ENCODE results near the gene CAVIN4.

Gene CAVIN4, protein sequence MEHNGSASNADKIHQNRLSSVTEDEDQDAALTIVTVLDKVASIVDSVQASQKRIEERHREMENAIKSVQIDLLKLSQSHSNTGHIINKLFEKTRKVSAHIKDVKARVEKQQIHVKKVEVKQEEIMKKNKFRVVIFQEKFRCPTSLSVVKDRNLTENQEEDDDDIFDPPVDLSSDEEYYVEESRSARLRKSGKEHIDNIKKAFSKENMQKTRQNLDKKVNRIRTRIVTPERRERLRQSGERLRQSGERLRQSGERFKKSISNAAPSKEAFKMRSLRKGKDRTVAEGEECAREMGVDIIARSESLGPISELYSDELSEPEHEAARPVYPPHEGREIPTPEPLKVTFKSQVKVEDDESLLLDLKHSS

DNA sequence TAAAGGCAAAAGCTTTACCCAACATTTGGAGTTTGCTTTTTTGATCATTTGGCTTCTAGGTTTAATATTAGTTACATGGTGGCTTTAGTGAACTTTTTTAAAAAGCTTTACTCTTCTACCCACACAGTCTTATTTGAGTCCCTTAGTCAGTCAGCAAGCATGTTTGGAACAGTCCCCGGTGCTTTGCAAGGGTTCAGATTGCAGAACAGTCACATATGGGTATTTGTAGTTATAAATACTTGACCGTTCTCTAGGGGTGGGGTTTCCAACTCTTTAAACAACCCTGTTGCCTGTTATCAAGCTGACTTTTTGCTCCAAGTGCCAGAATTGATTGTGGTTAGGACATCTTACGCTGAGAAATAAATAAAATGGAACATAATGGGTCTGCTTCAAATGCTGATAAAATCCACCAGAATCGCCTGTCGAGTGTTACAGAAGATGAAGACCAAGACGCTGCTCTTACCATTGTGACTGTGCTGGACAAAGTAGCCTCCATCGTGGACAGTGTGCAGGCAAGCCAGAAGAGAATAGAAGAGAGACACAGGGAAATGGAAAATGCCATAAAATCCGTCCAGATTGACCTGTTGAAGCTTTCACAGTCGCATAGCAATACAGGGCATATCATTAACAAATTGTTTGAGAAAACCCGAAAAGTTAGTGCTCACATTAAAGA, at the start of gene CAVIN4:
Gene CAVIN4, plus strand, starts transcription at position 304 of the 673 bp plus-strand sequence. Its CDS starts 65 bp downstream, at position 369.
- DNase-seq, result no peak

DNA sequence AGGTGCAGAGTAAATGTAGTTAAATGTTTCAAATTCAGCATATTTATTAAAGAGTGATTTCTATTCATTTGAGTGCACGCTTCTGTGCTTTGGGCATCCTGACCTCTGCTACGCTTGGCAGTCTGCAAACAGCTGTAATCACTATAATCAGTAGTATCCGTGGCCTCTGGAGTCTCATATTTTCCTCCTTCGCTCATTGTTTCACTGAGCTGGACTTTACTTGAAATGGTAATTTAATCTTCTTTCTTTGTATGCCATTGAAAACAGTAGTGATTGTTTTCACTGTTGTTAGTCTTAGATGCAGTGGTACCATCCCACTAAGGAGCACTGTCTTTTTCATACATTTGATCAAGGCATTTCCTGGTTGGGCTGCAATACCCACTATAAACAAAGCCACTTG, 43.5 kb upstream of the CAVIN4 start:
- DNase-seq, result no peak

DNA sequence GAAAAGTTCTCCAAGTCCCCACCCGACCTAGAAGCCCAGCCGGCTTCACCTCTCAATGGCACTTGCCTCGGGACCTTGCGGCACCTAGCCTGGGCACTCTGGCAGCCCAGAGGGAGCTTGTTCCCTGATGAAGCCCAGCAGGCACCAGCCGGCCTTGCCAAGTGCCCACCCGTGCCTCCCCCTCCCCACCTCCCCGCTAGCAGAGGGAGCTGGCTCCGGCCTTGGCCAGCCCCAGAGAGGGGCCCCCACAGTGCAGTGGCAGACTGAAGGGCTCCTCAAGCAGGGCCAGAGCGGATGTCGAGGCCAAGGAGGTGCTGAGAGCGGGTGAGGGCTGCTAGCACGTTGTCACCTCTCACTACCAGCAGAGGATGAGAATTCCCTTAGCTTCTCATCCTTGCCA, 37.6 kb upstream of the CAVIN4 start:
- no peak for DNase-seq

DNA sequence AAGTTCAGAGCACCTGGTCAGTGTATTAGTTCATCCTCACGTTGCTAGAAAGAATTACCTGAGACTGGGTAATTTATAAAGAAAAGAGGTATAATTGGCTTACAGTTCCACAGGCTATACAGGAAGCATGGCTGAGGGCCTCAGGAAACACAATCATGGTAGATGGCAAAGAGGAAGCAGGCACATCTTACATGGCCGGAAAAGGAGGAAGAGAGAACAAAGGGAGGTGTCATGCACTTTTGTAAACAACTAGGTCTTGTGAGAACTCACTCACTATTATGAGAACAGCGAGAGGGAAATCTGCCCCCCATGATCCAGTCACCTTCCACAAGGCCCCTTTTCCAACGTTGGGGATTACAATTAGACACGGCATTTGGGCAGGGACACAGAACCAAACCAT, 28.8 kb upstream of the CAVIN4 start:
- DNase-seq, result no peak

DNA sequence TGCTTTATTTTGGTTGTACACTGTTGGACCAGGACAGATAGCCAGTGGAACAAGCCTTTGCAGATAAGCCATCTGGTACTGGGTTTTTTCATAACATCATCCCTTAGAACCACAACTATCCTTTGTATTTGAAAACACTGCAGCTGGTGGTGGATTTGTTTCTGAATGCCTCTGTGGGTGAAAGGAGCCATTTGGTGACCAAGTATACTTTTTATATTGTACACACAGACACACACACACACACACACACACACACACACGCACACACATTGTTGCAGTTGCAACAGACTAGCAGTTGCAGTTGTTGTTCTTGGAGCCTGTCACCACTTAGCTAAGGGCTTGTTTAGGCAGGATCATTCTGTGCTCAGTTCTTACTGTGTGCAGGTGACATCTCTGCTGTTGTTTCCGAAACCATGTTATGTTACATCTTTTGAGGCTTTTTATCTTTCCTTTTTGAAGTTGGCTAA, 22.9 kb upstream of the CAVIN4 start:
- no peak for DNase-seq

DNA sequence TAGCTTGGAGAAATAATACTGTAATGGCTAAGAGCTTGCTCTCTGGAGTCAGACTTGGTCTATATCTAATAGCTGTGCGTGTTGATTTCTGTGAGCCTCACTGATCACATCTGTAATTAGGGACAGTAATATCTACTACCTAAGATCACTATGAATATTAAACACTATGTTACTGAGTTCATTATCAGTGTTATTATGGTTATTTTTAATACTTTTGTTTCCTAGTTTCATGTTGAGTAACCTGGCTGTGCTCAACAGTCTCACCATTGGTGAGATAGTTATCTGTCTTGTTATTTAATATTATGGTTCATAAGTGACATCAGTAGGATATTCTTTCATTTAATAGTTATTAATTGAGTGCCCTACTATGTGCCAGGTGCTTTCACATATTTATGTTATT, 22.4 kb upstream of the CAVIN4 start:
- no peak for DNase-seq

DNA sequence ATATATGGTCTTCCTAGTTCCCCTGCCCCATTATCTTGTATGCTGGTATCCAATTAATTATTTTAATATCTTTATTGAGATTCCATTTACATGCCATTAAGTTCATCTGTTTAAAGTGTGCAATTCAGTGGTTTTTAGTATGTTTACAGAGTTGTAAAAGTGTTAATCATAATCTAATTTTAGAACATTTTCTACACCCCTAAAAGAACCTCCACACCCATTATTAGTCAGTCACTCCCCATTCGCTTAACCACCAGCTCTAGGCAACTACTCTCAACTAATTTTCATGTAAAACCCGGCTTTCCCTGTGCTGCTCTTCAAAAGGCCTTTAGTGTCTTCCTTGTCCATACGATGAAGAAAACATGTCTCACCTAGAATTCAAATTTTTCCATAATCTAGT, 20.8 kb upstream of the CAVIN4 start:
- DNase-seq, result no peak

DNA sequence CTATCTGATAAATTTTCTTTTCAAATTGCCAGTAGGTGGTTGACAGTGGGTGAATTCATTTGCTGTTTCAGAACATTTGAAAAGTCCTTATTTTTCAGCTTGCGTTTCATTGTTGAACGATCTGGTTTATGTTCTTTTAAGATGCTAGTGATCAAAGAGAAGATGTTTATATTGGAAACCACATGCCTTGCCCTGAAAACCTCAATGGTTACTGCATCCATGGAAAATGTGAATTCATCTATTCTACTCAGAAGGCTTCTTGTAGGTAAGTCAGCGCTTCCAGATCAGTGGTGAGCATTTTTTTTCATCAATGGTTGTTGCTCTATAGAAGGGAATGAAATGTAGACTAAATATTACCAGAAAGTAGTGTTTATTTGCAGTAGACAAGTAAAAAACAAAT, 16.6 kb upstream of the CAVIN4 start:
- DNase-seq, result no peak

DNA sequence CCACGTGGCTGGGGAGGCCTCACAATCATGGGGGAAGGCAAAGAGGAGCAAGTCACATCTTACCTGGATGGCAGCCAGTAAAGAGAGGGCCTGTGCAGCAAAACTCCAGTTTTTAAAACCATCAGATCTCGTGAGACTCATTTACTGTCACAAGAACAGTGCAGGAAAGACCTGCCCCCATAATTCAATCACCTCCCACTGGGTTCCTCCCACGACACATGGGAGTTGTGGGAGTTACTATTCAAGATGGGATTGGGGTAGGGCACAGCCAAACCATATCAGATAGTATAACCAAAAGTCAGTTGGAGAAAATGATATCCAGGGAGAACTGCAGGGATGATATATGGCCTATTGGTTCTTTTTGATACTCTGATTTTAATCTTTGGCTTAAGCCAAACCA, 10.0 kb upstream of the CAVIN4 start:
- DNase-seq, result no peak

DNA sequence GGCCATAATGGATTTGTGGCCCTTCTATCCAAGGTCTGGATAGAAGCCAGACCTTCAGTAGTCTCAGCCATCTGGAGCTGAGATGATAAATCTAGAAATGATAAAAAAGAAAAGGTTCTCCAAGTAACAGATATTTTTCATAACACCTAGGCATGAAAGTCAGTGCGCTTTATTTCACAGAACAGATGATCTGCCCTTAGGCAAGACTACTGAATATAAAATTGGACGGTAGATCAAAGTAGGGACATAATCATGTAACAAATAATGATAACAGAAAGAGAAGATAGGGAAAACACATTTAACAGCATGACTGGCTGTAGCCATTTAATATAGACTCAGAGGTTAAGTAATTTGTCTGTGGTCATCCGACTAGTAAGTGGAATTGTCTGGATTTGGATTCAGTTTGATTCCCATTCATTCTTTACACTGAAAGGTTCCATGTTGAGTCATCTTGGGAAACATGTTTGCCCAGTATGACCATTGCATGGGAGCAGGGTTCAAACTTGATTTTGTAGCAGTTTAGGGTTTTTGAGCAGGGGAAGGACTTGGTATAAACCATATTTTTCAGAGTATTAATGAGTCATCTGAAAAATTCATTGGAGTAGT, 4.1 kb upstream of the CAVIN4 start:
- no peak for DNase-seq

DNA sequence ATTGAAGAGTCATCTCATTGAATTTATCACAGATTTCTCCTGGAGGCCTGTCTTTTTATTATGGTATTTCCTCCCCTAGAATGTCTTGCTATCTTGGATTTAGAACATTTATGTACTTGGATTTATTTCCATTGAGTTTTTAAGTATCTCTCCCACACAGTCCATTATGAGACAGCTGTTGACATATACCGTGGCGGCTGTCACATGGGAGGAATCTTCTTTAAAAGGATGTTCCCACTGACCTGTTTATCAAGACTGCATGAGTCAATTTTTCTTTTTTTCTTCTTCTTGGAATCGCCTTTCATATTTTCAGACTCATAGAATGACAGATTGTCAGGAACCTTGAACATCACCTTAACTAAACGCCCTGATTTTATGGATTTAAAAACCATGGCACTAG, 2.9 kb upstream of the CAVIN4 start:
- DNase-seq, result no peak

DNA sequence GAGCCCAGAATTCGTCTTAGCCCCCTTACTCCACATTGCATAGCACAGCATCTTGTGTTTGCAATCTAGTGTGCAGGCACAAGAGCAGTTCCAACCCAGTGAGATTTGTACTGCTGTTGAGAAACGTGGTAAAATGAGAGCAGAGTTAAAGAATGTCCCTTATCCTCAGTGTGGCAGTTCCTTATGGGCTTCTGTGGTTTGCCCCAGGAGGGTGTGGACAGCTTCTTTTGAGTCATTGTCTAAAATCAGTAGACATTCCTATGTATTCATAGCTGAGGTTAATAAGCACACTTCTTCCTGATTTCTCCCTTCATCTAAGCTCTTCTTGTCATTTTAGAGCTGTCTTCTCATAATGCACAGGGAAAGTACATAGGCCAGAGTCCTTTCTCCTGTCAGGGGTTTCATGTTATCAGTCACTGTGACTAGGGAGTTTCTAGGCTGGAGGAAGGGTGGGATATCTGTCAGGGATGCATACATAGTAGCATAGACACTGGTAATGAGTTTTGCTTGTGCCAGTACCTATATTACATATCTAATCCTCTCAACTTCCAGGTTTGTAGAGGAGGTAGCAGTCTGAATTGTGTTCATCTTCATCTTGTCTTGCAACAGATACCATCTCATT, 2.0 kb upstream of the CAVIN4 start:
- no peak for DNase-seq

DNA sequence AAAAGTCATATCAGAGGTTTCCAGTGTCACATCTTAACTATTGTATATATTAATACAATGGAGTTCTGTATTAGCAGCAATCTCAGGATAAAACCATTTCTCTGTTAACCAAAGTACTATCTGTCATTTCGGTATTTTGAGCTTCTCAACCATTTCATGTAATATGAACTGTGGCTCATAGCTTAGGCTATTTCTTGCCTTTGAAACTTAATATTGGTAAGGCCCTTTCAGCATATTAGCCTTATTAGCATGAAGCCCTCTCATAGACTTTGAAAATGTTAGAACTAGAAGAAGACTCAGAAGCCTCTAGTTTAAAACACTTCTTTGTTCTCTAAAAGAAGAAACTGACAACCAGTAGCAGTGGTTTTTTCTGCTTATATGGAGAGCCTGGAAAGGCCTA, 731 bp downstream of the CAVIN4 start:
- DNase-seq, result no peak

DNA sequence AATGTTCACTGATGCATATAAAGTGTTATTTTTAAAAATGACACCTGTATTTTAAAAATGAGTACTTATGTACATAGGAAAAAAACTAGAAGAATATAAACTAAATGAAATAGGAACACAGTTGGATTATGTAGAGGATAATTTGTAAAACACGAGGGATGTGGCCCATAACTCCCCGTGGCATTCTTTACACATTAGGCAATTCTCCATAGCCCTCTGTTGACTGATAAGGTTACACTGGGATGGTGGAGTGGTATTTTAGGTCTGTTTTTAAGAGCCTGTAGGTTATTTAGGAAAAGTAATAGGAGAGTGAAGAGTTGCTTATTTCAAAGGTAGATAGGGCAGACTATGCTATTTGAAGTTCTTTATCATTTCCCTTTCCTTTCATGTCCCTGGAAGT, 1.8 kb downstream of the CAVIN4 start:
- DNase-seq, result no peak

DNA sequence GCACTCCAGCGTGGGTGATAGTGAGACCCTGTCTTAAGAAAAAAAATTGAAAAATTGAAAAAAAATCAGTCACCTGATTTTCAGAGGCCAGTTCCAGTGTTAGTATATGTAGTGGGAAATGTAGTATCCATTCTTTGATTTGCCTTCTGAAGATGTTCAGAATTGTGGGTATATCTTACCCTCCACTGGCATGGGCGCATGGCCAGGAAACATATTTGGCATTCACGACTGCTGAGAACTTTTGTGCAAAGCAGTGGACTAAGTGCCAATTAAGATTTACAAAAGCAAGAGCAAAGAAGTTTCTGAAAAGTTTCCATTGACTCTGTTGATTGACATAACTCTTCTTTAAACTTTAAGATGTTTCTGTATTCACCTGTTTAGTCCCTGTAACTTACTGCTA, 2.4 kb downstream of the CAVIN4 start:
- DNase-seq, result no peak

DNA sequence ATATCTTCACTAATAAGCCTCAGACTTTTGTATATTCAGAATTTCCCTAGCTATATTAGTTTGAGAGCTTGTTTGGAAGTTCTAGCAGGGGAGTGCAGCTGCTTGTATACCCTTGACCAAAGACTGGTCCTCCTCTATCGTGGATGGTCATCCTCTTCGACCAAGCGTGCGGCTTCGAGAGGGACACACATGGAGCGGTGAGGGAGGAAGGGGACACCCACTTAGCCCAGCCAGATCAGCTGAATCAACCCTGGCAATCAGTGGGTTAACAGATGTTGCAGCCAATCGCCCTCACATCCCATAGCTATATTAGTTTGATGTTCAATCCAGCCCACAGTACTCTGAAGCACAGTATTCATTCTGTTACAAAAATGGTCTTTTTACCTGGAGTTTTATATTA, 3.2 kb downstream of the CAVIN4 start:
- DNase-seq, result no peak

DNA sequence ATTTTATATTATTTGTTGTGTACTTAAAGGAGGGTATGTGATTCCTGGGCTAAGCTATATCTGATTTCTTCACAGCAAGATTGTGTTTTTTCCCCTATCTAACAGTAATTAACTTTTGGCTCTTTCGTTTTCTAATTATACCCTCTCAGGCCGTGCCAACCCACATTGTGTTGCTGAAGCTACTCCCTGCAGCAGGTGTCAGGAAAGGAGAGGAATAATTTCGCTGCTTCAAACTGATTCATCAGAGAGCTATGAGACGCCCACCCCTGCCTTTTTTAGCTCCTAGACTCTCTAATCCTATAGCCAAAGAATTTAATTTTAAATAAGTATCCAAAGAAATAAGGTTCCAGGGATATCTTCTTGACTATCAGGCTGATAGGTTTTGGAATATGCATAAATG, 3.8 kb downstream of the CAVIN4 start:
- DNase-seq, result no peak

DNA sequence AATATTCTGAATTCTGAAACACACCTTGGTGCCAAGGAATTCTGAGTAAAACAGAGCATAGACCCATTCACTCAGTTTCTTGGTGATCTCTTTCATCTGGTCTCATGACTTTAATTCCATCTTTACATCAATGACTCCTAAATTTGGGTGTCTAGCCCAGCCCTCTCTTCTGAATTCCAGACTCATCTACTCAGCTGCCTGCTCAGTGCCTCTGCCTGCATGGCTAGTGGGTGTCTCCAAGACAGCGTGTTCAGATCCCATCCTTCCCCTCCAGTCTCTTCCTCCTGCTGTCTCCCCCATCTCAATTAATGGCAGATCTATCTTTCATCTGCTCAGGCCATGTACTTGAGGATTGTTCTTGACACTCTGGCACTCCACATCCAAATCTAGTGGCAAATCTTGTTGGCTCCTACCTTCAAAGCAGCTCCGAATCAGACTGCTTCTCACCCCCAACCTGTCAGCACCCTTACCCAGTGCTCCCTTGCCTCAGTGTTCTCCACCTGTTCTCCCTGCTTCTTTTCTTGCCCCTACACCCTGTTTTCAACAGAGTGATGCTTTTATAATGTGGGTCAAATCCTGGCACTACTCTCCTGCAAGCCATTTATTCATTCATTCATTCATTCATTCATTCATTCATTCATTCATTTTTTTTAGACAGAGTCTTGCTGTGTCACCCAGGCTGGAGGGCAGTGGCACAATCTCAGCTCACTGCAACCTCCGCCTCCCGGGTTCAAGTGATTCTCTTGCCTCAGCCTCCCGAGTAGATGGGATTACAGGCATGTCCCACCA, 5.3 kb downstream of the CAVIN4 start:
- DNase-seq, result no peak

DNA sequence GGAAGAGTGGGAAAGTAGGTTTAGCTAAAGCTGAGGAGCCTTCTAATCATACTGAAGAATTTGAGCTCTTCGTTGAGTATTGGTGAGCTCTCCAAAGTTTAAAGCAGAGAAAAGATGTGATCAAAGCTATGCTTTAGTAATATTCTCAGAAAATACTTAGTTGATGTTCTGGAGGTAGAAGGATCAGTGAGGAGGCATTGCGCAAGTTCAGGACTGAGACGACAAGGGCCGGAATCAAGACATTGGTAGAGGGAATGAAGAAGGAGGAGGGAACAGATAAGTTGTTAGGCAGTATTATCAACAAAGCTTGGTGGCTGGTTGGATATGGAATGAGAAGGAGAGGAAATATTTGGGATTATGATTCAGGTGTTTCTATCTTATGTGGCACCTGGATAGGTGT, 7.1 kb downstream of the CAVIN4 start:
- DNase-seq, result no peak

DNA sequence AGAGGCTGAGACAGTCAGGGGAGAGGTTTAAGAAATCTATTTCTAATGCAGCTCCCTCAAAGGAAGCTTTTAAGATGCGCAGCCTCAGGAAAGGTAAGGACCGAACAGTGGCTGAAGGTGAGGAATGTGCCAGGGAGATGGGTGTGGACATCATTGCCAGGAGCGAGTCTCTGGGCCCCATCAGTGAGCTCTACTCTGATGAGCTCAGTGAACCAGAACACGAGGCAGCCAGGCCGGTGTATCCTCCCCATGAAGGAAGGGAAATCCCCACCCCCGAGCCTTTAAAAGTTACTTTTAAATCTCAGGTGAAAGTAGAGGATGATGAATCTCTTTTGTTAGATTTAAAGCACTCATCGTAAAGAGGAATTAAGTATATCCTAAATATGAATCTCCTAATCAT, 8.2 kb downstream of the CAVIN4 start:
- DNase-seq, result no peak

DNA sequence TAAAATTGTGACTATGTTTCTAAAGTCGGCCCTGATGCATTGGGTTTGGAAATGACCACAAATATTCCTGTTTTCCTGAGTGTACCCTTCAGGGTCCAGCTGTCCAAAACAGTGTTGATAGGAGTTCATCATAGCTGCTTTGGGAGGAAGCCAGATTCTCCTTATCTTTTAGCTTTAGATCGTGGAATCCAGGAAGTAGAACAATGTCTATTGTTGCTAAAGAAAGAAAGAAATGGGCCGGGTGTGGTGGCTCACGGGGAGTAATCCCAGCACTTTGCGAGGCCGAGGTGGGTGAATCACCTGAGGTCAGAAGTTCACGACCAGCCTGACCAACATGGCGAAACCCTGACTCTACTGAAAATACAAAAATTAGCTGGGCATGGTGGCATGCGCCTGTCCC, 9.5 kb downstream of the CAVIN4 start:
- DNase-seq, result no peak

DNA sequence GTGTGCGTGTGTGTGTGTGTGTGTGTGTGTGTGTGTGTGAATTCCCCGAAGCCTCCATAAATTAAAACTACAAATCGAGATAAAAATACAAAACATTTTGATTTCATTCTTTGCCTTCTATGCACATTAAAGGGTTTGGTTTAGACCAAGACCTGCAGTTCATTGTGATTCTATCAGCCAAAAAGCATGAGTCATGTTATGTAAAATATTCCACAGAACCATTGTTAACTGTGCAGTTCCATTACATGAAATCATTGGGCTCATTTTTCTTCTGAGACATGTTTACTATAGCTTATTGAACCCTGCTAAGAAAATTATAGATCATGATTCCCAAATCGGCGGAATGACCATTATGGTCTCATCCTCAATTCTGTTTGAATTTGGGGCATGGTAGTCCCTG, 11.7 kb downstream of the CAVIN4 start:
- no peak for DNase-seq

DNA sequence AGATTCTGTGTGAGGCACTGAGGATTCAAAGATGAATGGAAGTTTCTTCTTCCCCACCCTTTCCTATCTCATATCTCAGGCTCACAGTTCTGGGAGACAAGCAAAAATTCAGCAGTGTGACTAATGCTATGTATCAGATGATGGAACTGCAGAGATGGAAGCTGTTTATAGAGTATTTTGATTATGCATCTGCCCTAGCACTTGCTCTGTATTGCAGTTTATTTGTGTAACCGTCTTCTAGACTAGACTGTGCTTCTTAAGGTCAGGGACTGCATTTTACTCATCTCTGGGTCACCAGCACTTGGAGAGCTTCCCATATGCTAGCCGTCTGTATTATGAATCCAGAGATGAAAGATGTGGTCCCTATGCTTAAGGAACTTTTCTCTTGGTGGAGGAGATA, 12.6 kb downstream of the CAVIN4 start:
- no peak for DNase-seq

Measured in activated effector memory CD4-positive, alpha-beta T cell treated with Interleukin-2 at 50 U/mL for 16 hours (primary cell).